HepG2 (cell line): ENCODE results near the gene TMEM198. TPM values are rescaled to one million over a fixed set of nuclear protein-coding genes. Genes with fewer than 3 reads are reported as not detected.

Experiments used
- ATAC-seq: fragments of 200-7000 bp; cut with Tn5 transposase; 3 replicates; pipeline ENCODE4 v1.9.1; 2020; ENCODE audit warnings: mild to moderate bottlenecking, moderate library complexity
- BruUV-seq: library from RNA; stranded (reverse); fragments of 400-500 nt; replicated peaks from 2 replicates; lab custom pipeline; 2021; lab: Mats Ljungman, UMichigan
- CTCF ChIA-PET: fragments of 300-600 bp; formaldehyde crosslinking; extraction: SDS; loops from one replicate; lab custom pipeline; 2021; ENCODE audit warnings: low total read pairs, inconsistent platforms, low intra/inter-chr PET ratio; lab: Yijun Ruan, JAX
- POLR2A ChIA-PET: fragments of 350-600 bp; sonication (Branson Sonifier 250); formaldehyde crosslinking; loops from one replicate; lab custom pipeline; 2020; ENCODE audit warnings: antibody characterized with exemption, inconsistent platforms; lab: Yijun Ruan, JAX
- DNase-seq: peaks from one replicate; pipeline ENCODE4 v3.0.0-alpha.2; 2015; ENCODE audit warnings: low spot score
- FAIRE-seq: peaks from 3 replicates; lab custom pipeline; 2011; peaks lifted over from hg19 to GRCh38; lab: Jason Lieb, UNC
- H2AFZ ChIP-seq: one replicate; pipeline ENCODE4 v1.6.1; 2011; ENCODE audit warnings: low read length, inconsistent platforms
- H3K27ac ChIP-seq: fragments of 300-600 bp; 3 replicates; pipeline ENCODE4 v1.8.0; 2011; ENCODE audit warnings: mixed run types, mild to moderate bottlenecking, mixed read lengths, low read length, inconsistent platforms; ENCODE audit not compliant: insufficient read depth; ENCODE audit errors: extremely low read length
- H3K27me3 ChIP-seq, 2 experiments: fragments of 200-600 bp in 1 of 2; 2 replicates in 1 of 2; 3 replicates in 1 of 2; pipeline versions ENCODE4 v1.6.0 to v1.8.0; 2011; ENCODE audit warnings: low read length in 2 of 2, mild to moderate bottlenecking in 2 of 2, moderate library complexity in 2 of 2, inconsistent platforms in 1 of 2; ENCODE audit not compliant: insufficient read depth in 2 of 2, control insufficient read depth in 1 of 2
- H3K36me3 ChIP-seq, 2 experiments: fragments of 200-600 bp in 1 of 2; replicated peaks in 1 of 2; 2 replicates in 1 of 2; 3 replicates in 1 of 2; pipeline versions ENCODE4 v1.5.1 to v1.8.0; 2011; ENCODE audit warnings: low read length in 2 of 2, inconsistent platforms in 1 of 2; ENCODE audit not compliant: insufficient read depth in 2 of 2, control insufficient read depth in 1 of 2
- H3K4me1 ChIP-seq: 2 replicates; pipeline ENCODE4 v1.5.1; 2012; ENCODE audit warnings: low read length, inconsistent platforms; ENCODE audit not compliant: insufficient read depth
- H3K4me2 ChIP-seq: 2 replicates; pipeline ENCODE4 v1.6.0; 2011; ENCODE audit warnings: low read depth, low read length, inconsistent platforms
- H3K4me3 ChIP-seq, 3 experiments: fragments of 200-600 bp in 1 of 3; sonication (generic), shearing (Covaris generic) in 1 of 3; replicated peaks in 1 of 3; 2 replicates each; pipeline ENCODE4 v1.5.1; 2011 to 2016; ENCODE audit warnings: low read length in 3 of 3, inconsistent platforms in 2 of 3, low read depth in 2 of 3, mild to moderate bottlenecking in 2 of 3, control low read depth in 1 of 3, mixed read lengths in 1 of 3; ENCODE audit not compliant: insufficient read depth in 1 of 3
- H3K79me2 ChIP-seq: one replicate; pipeline ENCODE4 v1.6.1; 2011; ENCODE audit warnings: low read length, inconsistent platforms; ENCODE audit not compliant: insufficient read depth
- H3K9ac ChIP-seq: 2 replicates; pipeline ENCODE4 v1.6.0; 2011; ENCODE audit warnings: mild to moderate bottlenecking, low read depth, low read length, inconsistent platforms; ENCODE audit not compliant: insufficient read depth
- H3K9me3 ChIP-seq: 2 replicates; pipeline ENCODE4 v1.5.1; 2012; ENCODE audit warnings: mild to moderate bottlenecking, low read length
- H4K20me1 ChIP-seq: 2 replicates; pipeline ENCODE4 v1.6.0; 2011; ENCODE audit warnings: inconsistent platforms, mild to moderate bottlenecking, low read length, moderate library complexity; ENCODE audit not compliant: insufficient read depth
- FOXM1 ChIP-seq: sonication (generic); formaldehyde crosslinking; IDR thresholded peaks from 2 replicates; pipeline ENCODE4 v1.5.0; 2020; ENCODE audit warnings: missing genetic modification reagents
- ISX ChIP-seq: sonication (generic); formaldehyde crosslinking; conservative IDR thresholded peaks from 2 replicates; pipeline ENCODE4 v1.5.0; 2020; ENCODE audit warnings: missing genetic modification reagents
- KDM6A ChIP-seq: IDR thresholded peaks from 2 replicates; pipeline ENCODE4 v1.6.1; 2016; ENCODE audit warnings: low read depth
- MAFF ChIP-seq: IDR thresholded peaks from 2 replicates; pipeline ENCODE4 v1.6.1; 2011; ENCODE audit warnings: low read depth, low read length, improper control_type of control experiment
- NAIF1 ChIP-seq: sonication (generic); formaldehyde crosslinking; IDR thresholded peaks from 2 replicates; pipeline ENCODE4 v1.5.0; 2020; ENCODE audit warnings: mild to moderate bottlenecking, missing genetic modification reagents, borderline replicate concordance
- RBM22 ChIP-seq: fragments of 200-400 bp; formaldehyde crosslinking; optimal IDR thresholded peaks from 2 replicates; pipeline ENCODE3; 2017; ENCODE audit warnings: mild to moderate bottlenecking, low read length, moderate library complexity
- SSRP1 ChIP-seq: IDR thresholded peaks from 2 replicates; pipeline ENCODE4 v1.6.1; 2016; ENCODE audit warnings: control low read depth
- STAG1 ChIP-seq: sonication (generic); formaldehyde crosslinking; IDR thresholded peaks from 2 replicates; pipeline ENCODE4 v1.4.0; 2020; ENCODE audit warnings: missing genetic modification reagents
- TGIF2 ChIP-seq: IDR thresholded peaks from 2 replicates; pipeline ENCODE4 v1.6.1; 2016; ENCODE audit warnings: control low read depth, missing compliant biosample characterization
- ZMAT3 ChIP-seq: sonication (generic); formaldehyde crosslinking; conservative IDR thresholded peaks from 2 replicates; pipeline ENCODE4 v1.7.0; 2021; ENCODE audit warnings: missing genetic modification reagents
- ZNF205 ChIP-seq: IDR thresholded peaks from 2 replicates; pipeline ENCODE4 v1.6.1; 2018; ENCODE audit warnings: missing biosample characterization, missing genetic modification reagents
- ZNF850 ChIP-seq: sonication (generic); formaldehyde crosslinking; conservative IDR thresholded peaks from 2 replicates; pipeline ENCODE4 v1.9.0; 2021; ENCODE audit warnings: mild to moderate bottlenecking, missing genetic modification reagents
- ZSCAN20 ChIP-seq: sonication (generic); formaldehyde crosslinking; IDR thresholded peaks from 2 replicates; pipeline ENCODE4 v1.4.0; 2020; ENCODE audit warnings: missing genetic modification reagents, mild to moderate bottlenecking, borderline replicate concordance
- WGBS: methylation state at CpG from one replicate; pipeline ENCODE4 v1.1.6; 2017; ENCODE audit warnings: low lambda C conversion rate; 5-methylcytosine and 5-hydroxymethylcytosine counted together
- in situ Hi-C: cut with HindIII; loops from 2 replicates; pipeline ENCODE4 v1.10.0; 2017; ENCODE audit warnings: low pct_unique_long_range_greater_than_20kb; ENCODE audit not compliant: extremely low pct_ligation_motif_present
- intact Hi-C: fragments of 100-400 bp; cut with micrococcal nuclease; formaldehyde crosslinking; loops from one replicate; pipeline ENCODE4 v1.10.0; 2022; ENCODE audit not compliant: unreplicated experiment
- polyA plus RNA-seq, 8 experiments: library from polyadenylated mRNA; depleted of rRNA in 3 of 8; stranded (reverse) in 7 of 8; unstranded in 1 of 8; fragments of >200 nt; fragmentation: Illumina TruSeq in 4 of 8; extraction: Trizol in 4 of 8; gene quantifications; 2 replicates each; pipeline versions ENCODE4 v1.2.1 to v1.2.3, GENCODE V29; 2011 to 2016; ENCODE audit warnings: low read depth in 4 of 8, missing spikeins in 1 of 8, mixed read lengths in 1 of 8; ENCODE audit not compliant: insufficient read depth in 1 of 8
- total RNA-seq, 5 experiments: library from RNA; depleted of rRNA; stranded (reverse); fragments of >200 nt; fragmentation: Illumina TruSeq; extraction: Trizol; gene quantifications; 2 replicates each; pipeline ENCODE4 v1.2.3, GENCODE V29; 2016; ENCODE audit warnings: low read depth in 1 of 5
- TF ChIP-seq, protein P1 (sequence below), 2 experiments: sonication (generic) in 1 of 2; formaldehyde crosslinking in 1 of 2; IDR thresholded peaks; 2 replicates each; pipeline versions ENCODE4 v1.4.0 to v1.6.1; 2016 to 2020; ENCODE audit warnings: borderline replicate concordance in 1 of 2, low read depth in 1 of 2, mild to moderate bottlenecking in 1 of 2, missing genetic modification reagents in 1 of 2
- TF ChIP-seq, protein P2 (sequence below): sonication (generic); formaldehyde crosslinking; IDR thresholded peaks from 2 replicates; pipeline ENCODE4 v1.4.0; 2020; ENCODE audit warnings: missing genetic modification reagents
- TF ChIP-seq, protein P3 (sequence below): IDR thresholded peaks from 2 replicates; pipeline ENCODE4 v1.6.1; 2016; ENCODE audit warnings: missing biosample characterization, missing genetic modification reagents, low read depth

TMEM198 gene
- total and polyA plus RNA-seq, 2 of the 13 experiments (the other 11 are each of a cell fraction or from before 2014, with no cell fraction given) = 17.3 to 23.5 TPM

DNA sequence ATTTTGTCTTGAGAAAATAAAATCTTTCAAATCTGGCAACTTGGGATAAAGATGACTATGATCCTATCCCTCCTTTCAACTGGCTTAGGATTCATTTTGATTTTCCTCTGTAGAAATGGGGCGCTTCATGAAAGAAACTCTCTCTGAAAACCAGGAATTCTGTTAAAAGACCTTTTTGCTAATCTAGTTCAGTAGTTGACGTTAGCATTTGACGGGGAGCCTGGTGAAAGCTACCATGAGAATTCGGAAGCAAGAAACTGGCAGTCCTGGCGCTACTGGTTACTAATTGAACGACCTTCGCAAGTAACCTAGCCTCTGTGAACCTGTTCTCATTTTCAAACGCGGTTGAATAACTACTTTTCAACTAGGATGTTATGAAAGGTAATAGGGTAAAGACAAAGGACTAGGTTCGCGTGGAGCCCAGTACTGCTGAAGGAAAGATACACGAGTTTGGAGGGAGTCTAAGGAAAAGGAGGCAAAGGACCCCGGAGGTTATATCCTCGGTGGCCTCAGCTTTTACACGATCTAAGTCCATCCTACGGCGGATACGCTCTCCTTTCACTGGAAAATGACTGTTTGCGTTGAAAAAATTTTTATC lies 53.2 kb downstream of the TMEM198 start:
- in situ Hi-C loops = loop anchor here (5.0 kb wide), 1 partner anchor 35 kb away; no protein-coding TSS in a partner anchor
- Histone ChIP-seq H3K79me2 (peaks cover 6% of the 10 kb centered on the region), H2AFZ (no peak overlapping the region), H4K20me1 (no peaks in the 10 kb centered on the region), H3K9me3 (no peaks in the 10 kb centered on the region), H3K4me2 (peak overlapping the region; percentile 98), H3K36me3 (peaks cover 7 to 8% of the 10 kb centered on the region in 2 experiments; a peak in 3 of 5 replicates), H3K4me3 (peak overlapping the region; percentile 72 to 91 (median 81)), H3K4me1 (peaks cover 58% of the 10 kb centered on the region), H3K9ac (peak overlapping the region; percentile 95), H3K27ac (peak overlapping the region; percentile 95), H3K27me3 (no peaks in the 10 kb centered on the region; a peak in 1 of 5 replicates)
- peak; percentile 77 for FAIRE-seq
- BruUV-seq = TSS peak; percentile 94
- POLR2A ChIA-PET = interaction anchor here (0.8 to 7.6 kb wide), 15 partner anchors 8 to 348 kb away, joined by 3 to 150 read pairs (median 20); partner anchors contain the start of genes CHPF, DNPEP, GMPPA and INHA
- CTCF ChIA-PET = interaction anchor here (1.1 to 2.3 kb wide), 2 partner anchors 45 to 55 kb away, joined by 3 to 12 read pairs; no protein-coding TSS in a partner anchor
- peak; percentile 61 for DNase-seq
- ATAC-seq = peak; percentile 34
- WGBS = 1% methylated on average over 19 of the region's 19 CpGs
- intact Hi-C loops = loop anchor here (1.0 to 5.0 kb wide), 5 partner anchors 20 to 210 kb away; partner anchors contain the start of genes CHPF, DNPEP and GMPPA
- TF ChIP-seq ZNF850 = no peak
- TF ChIP-seq NAIF1 = no peak
- no peak for TF ChIP-seq FOXM1 (CRISPR knock-in tag)
- TF ChIP-seq, protein P1, sequence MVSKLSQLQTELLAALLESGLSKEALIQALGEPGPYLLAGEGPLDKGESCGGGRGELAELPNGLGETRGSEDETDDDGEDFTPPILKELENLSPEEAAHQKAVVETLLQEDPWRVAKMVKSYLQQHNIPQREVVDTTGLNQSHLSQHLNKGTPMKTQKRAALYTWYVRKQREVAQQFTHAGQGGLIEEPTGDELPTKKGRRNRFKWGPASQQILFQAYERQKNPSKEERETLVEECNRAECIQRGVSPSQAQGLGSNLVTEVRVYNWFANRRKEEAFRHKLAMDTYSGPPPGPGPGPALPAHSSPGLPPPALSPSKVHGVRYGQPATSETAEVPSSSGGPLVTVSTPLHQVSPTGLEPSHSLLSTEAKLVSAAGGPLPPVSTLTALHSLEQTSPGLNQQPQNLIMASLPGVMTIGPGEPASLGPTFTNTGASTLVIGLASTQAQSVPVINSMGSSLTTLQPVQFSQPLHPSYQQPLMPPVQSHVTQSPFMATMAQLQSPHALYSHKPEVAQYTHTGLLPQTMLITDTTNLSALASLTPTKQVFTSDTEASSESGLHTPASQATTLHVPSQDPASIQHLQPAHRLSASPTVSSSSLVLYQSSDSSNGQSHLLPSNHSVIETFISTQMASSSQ (IDR thresholded peaks at IDR 0.05; ENCODE audit: low read depth) = no peak
- TF ChIP-seq, protein P1 (CRISPR knock-in tag; IDR thresholded peaks at IDR 0.05; ENCODE audit: borderline replicate concordance) = no peak
- TF ChIP-seq SSRP1 (CRISPR knock-in tag) = peak; percentile 18; the same call in 1 of the 2 replicates
- TF ChIP-seq MAFF = no peak
- TF ChIP-seq RBM22 = peak; percentile 64
- TF ChIP-seq KDM6A (CRISPR knock-in tag) = 0 out of 2 replicates have a peak, but pooled peaks have one; percentile 5
- TF ChIP-seq TGIF2 = peak; percentile 23; the same call in 1 of the 2 replicates
- TF ChIP-seq ZMAT3 (CRISPR knock-in tag) = no peak
- TF ChIP-seq ZNF205 = no peak
- TF ChIP-seq, protein P2, sequence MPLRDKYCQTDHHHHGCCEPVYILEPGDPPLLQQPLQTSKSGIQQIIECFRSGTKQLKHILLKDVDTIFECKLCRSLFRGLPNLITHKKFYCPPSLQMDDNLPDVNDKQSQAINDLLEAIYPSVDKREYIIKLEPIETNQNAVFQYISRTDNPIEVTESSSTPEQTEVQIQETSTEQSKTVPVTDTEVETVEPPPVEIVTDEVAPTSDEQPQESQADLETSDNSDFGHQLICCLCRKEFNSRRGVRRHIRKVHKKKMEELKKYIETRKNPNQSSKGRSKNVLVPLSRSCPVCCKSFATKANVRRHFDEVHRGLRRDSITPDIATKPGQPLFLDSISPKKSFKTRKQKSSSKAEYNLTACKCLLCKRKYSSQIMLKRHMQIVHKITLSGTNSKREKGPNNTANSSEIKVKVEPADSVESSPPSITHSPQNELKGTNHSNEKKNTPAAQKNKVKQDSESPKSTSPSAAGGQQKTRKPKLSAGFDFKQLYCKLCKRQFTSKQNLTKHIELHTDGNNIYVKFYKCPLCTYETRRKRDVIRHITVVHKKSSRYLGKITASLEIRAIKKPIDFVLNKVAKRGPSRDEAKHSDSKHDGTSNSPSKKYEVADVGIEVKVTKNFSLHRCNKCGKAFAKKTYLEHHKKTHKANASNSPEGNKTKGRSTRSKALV = no peak
- TF ChIP-seq ISX (CRISPR knock-in tag) = 0 out of 2 replicates have a peak, but pooled peaks have one; percentile 9
- peak; percentile 20; the same call in 1 of the 2 replicates for TF ChIP-seq STAG1 (CRISPR knock-in tag)
- TF ChIP-seq, protein P3, sequence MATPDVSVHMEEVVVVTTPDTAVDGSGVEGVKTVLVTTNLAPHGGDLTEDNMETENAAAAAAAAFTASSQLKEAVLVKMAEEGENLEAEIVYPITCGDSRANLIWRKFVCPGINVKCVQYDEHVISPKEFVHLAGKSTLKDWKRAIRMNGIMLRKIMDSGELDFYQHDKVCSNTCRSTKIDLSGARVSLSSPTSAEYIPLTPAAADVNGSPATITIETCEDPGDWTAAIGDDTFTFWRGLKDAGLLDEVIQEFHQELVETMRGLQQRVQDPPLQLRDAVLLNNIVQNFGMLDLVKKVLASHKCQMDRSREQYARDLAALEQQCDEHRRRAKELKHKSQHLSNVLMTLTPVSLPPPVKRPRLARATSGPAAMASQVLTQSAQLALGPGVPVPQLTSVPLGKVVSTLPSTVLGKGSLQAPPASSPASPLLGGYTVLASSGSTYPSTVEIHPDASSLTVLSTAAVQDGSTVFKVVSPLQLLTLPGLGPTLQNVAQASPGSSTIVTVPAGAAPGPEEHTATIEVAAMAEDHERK = 0 out of 2 replicates have a peak, but pooled peaks have one; percentile 13
- peak; percentile 64; the same call in 1 of the 2 replicates for TF ChIP-seq ZSCAN20
